MCF 10A (cell line): ENCODE results near the gene ZFP69B. TPM values are rescaled to one million over a fixed set of nuclear protein-coding genes. Genes with fewer than 3 reads are reported as not detected.

ENCODE experiments used
- BruUV-seq: library from RNA; stranded (reverse); fragments of 400-500 nt; replicated peaks from 2 replicates; lab custom pipeline; 2021; lab: Mats Ljungman, UMichigan
- CTCF ChIA-PET: fragments of 300-600 bp; sonication (Branson Sonifier 250); formaldehyde crosslinking; extraction: SDS; loops from one replicate; lab custom pipeline; 2021; ENCODE audit warnings: antibody characterized with exemption, inconsistent platforms; lab: Yijun Ruan, JAX
- POLR2A ChIA-PET: fragments of 300-600, 350-650 bp; sonication (Branson Sonifier 250); formaldehyde crosslinking; extraction: SDS; loops from one replicate; lab custom pipeline; 2020; ENCODE audit warnings: antibody characterized with exemption, inconsistent platforms; lab: Yijun Ruan, JAX
- DNase-seq: peaks from one replicate; pipeline ENCODE4 v3.0.0-alpha.2; 2018; ENCODE audit not compliant: unreplicated experiment
- H3K27ac Mint-ChIP-seq: one replicate; pipeline ENCODE4 v1.8.0; 2022; ENCODE audit warnings: mild to moderate bottlenecking, low read depth, mixed read lengths; ENCODE audit not compliant: unreplicated experiment
- H3K27me3 Mint-ChIP-seq: one replicate; pipeline ENCODE4 v1.8.0; 2022; ENCODE audit warnings: mixed read lengths; ENCODE audit not compliant: insufficient read depth, unreplicated experiment
- H3K36me3 Mint-ChIP-seq: one replicate; pipeline ENCODE4 v1.8.0; 2022; ENCODE audit warnings: mild to moderate bottlenecking, moderate library complexity, mixed read lengths; ENCODE audit not compliant: insufficient read depth, unreplicated experiment
- H3K4me1 Mint-ChIP-seq: one replicate; pipeline ENCODE4 v1.8.0; 2022; ENCODE audit warnings: mixed read lengths; ENCODE audit not compliant: insufficient read depth, unreplicated experiment
- H3K4me3 Mint-ChIP-seq: one replicate; pipeline ENCODE4 v1.8.0; 2022; ENCODE audit warnings: mild to moderate bottlenecking, moderate library complexity, mixed read lengths; ENCODE audit not compliant: unreplicated experiment
- H3K9me3 Mint-ChIP-seq: one replicate; pipeline ENCODE4 v1.8.0; 2022; ENCODE audit warnings: mixed read lengths; ENCODE audit not compliant: unreplicated experiment
- CTCF ChIP-seq: fragments of 200-600 bp; IDR thresholded peaks from one replicate; pipeline ENCODE4 v1.8.0; 2022; ENCODE audit warnings: antibody characterized with exemption, mild to moderate bottlenecking; ENCODE audit not compliant: unreplicated experiment
- intact Hi-C: fragments of 100-400 bp; cut with micrococcal nuclease; formaldehyde crosslinking; loops from 2 replicates; pipeline ENCODE4 v1.14.1; 2022
- total RNA-seq: library from RNA; stranded (reverse); gene quantifications from 2 replicates; pipeline ENCODE4 v1.2.3, GENCODE V29; 2022

ZFP69B gene
- total RNA-seq, 1 experiment from 2014 or later = 8.9 TPM

GRCh38 chr1:40411843-40412242, 38.4 kb upstream of the ZFP69B start:
- Mint-ChIP-seq H3K9me3 (no peaks in the 10 kb centered on the region), H3K36me3 (peaks cover 21% of the 10 kb centered on the region), H3K4me1 (peaks cover 6% of the 10 kb centered on the region), H3K4me3 (no peak overlapping the region), H3K27ac (no peak overlapping the region), H3K27me3 (no peaks in the 10 kb centered on the region)
- no peak for TF ChIP-seq CTCF
- DNase-seq = no peak
- no TSS peak for BruUV-seq
- CTCF ChIA-PET = interaction anchor here (0.6 to 3.3 kb wide), 5 partner anchors 26 to 676 kb away, joined by 4 to 18 read pairs (median 6); no protein-coding TSS in a partner anchor
- intact Hi-C loops = no loop called here
- POLR2A ChIA-PET = interaction anchor here (0.6 to 1.5 kb wide), 6 partner anchors 9 to 292 kb away, joined by 3 to 4 read pairs (median 4); partner anchors contain the start of genes SMAP2 and ZFP69B

GRCh38 chr1:40413527-40414252, 36.6 kb upstream of the ZFP69B start:
- H3K4me3 Mint-ChIP-seq = no peak overlapping the region
- ChIA-PET POLR2A (interaction anchor here (0.7 kb wide), 1 partner anchor 447 kb away, joined by 3 read pairs; no protein-coding TSS in a partner anchor), CTCF (no interaction called here)
- H3K27me3 Mint-ChIP-seq = no peaks in the 10 kb centered on the region
- no peak overlapping the region for H3K27ac Mint-ChIP-seq
- no peaks in the 10 kb centered on the region for H3K9me3 Mint-ChIP-seq
- BruUV-seq = no TSS peak
- H3K36me3 Mint-ChIP-seq = peaks cover 38% of the 10 kb centered on the region
- no peak for DNase-seq
- TF ChIP-seq CTCF = no peak
- H3K4me1 Mint-ChIP-seq = peaks cover 6% of the 10 kb centered on the region
- intact Hi-C loops = no loop called here

- H3K36me3 Mint-ChIP-seq = peaks cover 43% of the 10 kb centered on the region
- POLR2A ChIA-PET = interaction anchor here (0.7 kb wide), 1 partner anchor 447 kb away, joined by 3 read pairs; no protein-coding TSS in a partner anchor
- H3K4me3 Mint-ChIP-seq = no peak overlapping the region
- peaks cover 6% of the 10 kb centered on the region for H3K4me1 Mint-ChIP-seq
- no peaks in the 10 kb centered on the region for H3K9me3 Mint-ChIP-seq
- DNase-seq = no peak
- CTCF ChIA-PET = no interaction called here
- no peak overlapping the region for H3K27ac Mint-ChIP-seq
- BruUV-seq = no TSS peak
- intact Hi-C loops = no loop called here
- no peak for TF ChIP-seq CTCF
- no peaks in the 10 kb centered on the region for H3K27me3 Mint-ChIP-seq
Observed at GRCh38 chr1:40414331-40414730, 35.9 kb upstream of the ZFP69B start.

- Mint-ChIP-seq H3K9me3 (no peaks in the 10 kb centered on the region), H3K36me3 (peaks cover 43% of the 10 kb centered on the region), H3K27me3 (no peaks in the 10 kb centered on the region), H3K27ac (no peak overlapping the region), H3K4me3 (no peak overlapping the region), H3K4me1 (peaks cover 9% of the 10 kb centered on the region)
- no TSS peak for BruUV-seq
- intact Hi-C loops = no loop called here
- no peak for TF ChIP-seq CTCF
- ChIA-PET CTCF (interaction anchor here (0.6 to 1.4 kb wide), 6 partner anchors 9 to 271 kb away, joined by 3 to 4 read pairs (median 3); no protein-coding TSS in a partner anchor), POLR2A (no interaction called here)
- no peak for DNase-seq
Observed at GRCh38 chr1:40416709-40417108, 33.6 kb upstream of the ZFP69B start.
